ENCODE data around the gene INPPL1.
"Not testable (repeated sequence)": the region's sequence is repeated elsewhere in the genome, so short reads cannot be mapped to it uniquely, and the experiment has no call there.

The INPPL1 gene, protein sequence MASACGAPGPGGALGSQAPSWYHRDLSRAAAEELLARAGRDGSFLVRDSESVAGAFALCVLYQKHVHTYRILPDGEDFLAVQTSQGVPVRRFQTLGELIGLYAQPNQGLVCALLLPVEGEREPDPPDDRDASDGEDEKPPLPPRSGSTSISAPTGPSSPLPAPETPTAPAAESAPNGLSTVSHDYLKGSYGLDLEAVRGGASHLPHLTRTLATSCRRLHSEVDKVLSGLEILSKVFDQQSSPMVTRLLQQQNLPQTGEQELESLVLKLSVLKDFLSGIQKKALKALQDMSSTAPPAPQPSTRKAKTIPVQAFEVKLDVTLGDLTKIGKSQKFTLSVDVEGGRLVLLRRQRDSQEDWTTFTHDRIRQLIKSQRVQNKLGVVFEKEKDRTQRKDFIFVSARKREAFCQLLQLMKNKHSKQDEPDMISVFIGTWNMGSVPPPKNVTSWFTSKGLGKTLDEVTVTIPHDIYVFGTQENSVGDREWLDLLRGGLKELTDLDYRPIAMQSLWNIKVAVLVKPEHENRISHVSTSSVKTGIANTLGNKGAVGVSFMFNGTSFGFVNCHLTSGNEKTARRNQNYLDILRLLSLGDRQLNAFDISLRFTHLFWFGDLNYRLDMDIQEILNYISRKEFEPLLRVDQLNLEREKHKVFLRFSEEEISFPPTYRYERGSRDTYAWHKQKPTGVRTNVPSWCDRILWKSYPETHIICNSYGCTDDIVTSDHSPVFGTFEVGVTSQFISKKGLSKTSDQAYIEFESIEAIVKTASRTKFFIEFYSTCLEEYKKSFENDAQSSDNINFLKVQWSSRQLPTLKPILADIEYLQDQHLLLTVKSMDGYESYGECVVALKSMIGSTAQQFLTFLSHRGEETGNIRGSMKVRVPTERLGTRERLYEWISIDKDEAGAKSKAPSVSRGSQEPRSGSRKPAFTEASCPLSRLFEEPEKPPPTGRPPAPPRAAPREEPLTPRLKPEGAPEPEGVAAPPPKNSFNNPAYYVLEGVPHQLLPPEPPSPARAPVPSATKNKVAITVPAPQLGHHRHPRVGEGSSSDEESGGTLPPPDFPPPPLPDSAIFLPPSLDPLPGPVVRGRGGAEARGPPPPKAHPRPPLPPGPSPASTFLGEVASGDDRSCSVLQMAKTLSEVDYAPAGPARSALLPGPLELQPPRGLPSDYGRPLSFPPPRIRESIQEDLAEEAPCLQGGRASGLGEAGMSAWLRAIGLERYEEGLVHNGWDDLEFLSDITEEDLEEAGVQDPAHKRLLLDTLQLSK

GRCh38 chr11:72224564-72225410, at the start of gene INPPL1:
TSS of gene INPPL1 (plus strand) at chr11:72224767. CDS start at chr11:72224985, 218 bp downstream.
- DNase-seq = peak; percentile 32

GRCh38 chr11:72177656-72178055, 46.9 kb upstream of the INPPL1 start:
- DNase-seq = no peak

DNA sequence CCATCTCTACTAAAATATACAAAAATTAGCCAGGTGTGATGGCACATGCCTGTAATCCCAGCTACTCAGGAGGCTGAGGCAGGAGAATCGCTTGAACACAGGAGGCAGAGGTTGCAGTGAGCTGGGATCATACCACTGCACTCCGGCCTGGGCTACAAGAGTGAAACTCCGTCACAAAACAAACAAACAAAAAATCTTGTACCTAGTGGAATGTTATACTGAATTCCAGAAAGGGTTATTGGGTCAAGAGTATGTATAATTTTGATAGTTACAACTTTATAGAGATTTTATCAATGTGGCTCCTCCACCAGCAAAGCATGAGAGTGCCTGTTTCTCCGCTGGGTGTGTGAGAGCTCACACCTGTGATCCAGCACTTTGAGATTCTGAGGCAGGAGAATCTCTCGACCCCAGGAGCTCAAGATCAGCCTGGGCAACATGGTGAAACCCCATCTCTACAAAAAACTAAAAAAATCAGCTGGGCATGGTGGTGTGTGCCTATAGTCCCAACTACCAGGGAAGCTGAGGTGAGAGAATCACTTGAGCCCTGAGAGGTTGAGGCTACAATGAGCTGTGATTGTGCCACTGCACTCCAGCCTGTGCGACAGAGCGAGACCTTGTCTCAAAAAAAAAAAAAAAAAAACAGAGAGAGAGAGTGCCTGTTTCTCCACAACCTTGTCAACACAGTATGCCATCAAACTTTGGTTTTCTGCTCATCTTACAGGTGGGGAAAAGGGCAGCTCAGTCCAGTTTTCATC, 45.3 kb upstream of the INPPL1 start:
- no peak for DNase-seq

DNA sequence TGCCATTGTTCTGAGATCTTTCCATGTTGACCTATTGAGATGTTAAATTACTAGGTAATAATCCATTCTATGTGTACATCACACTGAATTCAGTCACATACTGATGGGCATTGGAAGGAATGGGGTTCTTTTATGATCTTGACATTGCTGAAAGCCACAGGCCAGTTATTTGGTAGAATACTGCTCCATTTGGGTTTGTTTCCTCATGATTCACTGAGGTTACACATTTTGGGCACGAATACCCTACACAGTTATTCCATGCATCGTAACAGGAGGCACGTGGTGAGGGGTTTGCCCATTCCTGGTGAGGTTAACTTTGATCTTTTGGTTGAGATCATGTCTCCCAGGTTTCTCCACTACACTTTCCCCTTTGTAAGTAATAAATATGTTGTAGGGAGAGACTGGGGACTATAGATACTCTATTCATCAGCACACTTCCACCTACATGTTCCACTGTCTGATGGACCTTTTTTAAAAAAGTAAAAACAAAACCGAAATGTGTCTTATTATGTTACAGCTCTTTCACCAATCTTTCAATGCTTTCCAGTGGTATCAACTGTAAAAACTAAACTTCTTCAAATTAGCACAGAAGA, 44.7 kb upstream of the INPPL1 start:
- DNase-seq = no peak

DNA sequence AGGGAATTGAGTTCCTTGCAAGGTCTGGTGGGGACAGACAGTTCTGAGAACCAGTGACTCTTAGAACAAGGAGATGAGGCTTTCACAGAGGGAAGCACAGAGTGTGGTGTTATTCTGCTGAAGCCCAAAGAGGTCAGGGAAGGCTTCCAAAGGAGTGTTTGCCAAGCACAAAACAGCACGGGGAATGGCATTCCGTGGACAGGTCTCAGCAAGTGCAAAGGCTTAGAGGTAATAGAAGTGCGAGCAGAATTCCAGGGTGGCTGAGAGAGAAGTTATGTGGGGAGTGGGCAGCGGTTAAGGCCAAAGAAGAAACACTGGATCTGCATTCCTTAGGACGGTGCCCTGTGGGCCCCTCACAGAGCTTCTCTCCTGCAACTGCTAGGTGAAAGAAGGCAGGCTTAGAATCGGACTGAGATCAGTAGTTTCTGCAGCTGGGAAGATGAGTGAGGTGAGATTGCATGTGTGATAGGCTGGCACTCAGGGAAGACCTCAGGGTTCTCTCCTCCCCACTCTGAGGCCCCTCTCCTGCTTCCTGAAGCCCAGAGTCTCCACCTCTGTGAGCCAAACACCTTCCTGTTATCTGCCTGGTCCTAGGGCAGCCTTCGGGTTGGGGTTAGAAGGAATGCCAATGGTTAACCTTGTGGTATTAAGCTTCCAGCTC, 43.5 kb upstream of the INPPL1 start:
- not testable (repeated sequence) for DNase-seq

GRCh38 chr11:72181553-72181958, 43.0 kb upstream of the INPPL1 start:
- not testable (repeated sequence) for DNase-seq

- DNase-seq = no peak
Observed at GRCh38 chr11:72188267-72188666, 36.3 kb upstream of the INPPL1 start.

DNA sequence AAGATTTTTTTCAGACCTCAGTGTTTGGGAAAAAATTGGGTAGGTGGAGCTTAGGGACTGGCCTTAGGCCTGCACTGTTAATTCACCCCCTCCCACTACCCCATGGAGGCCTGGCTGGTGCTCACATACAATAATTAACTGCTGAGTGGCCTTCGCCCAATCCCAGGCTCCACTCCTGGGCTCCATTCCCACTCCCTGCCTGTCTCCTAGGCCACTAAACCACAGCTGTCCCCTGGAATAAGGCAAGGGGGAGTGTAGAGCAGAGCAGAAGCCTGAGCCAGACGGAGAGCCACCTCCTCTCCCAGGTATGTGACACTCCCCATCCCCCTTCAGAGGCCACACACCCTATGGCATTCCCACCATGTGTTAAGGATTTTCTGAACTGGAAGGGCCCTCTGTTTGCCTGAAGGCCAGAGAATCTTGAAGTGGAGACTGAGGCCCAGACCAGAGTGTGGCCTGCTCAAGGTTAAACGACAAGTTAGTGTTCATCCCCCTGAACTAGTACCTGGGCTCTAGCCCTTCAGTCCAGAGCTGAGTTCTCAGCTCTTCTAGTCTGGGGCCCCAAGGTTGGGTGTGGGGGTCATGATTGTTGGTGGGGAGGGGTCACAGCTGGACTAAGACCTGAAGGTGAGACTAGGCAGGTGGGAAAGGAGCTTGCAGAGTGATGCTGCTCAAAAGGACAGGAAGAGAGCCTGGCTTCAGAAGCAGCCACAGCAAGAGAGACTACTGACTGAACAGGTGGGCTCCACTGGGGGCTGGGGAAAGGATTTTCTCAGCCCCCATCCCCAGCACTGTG, 34.9 kb upstream of the INPPL1 start:
- DNase-seq = no peak

GRCh38 chr11:72190631-72191071, 33.9 kb upstream of the INPPL1 start:
- no peak for DNase-seq

GRCh38 chr11:72191961-72192381, 32.6 kb upstream of the INPPL1 start, which contains the start of gene FOLR1:
TSS of gene FOLR1 (plus strand) at chr11:72192140. CDS start at chr11:72192174, 34 bp downstream.
- DNase-seq = no peak

GRCh38 chr11:72195518-72196270, 28.9 kb upstream of the INPPL1 start:
- no peak for DNase-seq

GRCh38 chr11:72201445-72201844, 23.1 kb upstream of the INPPL1 start:
- not testable (repeated sequence) for DNase-seq

DNA sequence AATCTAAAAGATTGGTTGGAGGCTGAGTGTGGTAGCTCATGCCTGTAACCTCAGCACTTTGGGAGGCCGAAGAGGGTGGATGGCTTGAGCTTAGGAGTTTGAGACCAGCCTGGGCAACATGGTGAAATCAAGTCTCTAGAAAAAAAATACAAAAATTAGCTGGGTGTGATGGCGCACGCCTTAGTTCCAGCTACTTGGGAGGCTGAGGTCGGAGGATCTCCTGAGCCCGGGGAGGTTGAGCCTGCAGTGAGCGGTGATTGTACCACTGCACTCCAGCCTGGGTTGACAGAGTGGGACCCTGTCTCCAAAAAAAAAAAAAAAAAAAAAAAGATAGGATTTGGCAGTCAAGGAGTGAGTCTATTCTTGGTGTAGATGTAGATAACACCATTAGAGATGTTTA, 22.0 kb upstream of the INPPL1 start:
- no peak for DNase-seq

GRCh38 chr11:72203163-72203562, 21.4 kb upstream of the INPPL1 start:
- DNase-seq = no peak

DNA sequence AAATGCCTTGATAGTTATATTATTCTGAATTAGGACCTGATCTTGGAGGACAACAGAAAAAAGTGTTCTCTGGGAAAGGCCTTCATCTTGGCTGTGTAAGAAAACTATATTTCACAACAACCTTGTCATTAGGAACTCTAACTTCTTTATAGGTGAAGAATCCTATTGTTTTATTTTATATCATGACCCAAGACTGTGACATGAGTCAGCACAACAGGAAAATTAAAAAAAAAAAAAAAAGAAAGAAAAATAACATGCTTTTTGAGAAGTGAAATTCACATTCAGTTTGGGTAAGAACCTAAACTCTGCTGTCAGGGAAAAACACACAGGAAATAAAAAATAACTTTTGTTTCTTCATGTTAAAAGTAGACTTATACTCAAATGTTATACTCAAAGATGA, 19.7 kb upstream of the INPPL1 start:
- DNase-seq = no peak

DNA sequence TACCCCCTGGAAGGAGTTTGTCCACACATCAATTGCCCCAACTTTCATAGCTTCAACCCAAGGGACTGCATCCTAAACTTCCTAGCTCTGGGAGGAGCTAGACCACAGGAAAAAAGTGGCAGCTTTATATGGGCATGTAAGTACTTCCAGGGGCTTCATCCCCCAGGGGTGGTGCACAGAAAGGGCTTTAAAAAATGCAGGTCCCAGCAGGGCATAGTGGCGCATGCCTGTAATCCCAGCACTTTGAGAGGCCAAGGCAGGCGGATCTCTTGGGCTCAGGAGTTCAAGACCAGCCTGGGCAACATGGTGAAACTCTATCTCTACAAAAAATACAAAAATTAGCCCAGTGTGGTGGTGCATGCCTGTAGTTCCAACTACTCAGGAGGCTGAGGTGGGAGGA, 17.8 kb upstream of the INPPL1 start:
- DNase-seq = not testable (repeated sequence)

DNA sequence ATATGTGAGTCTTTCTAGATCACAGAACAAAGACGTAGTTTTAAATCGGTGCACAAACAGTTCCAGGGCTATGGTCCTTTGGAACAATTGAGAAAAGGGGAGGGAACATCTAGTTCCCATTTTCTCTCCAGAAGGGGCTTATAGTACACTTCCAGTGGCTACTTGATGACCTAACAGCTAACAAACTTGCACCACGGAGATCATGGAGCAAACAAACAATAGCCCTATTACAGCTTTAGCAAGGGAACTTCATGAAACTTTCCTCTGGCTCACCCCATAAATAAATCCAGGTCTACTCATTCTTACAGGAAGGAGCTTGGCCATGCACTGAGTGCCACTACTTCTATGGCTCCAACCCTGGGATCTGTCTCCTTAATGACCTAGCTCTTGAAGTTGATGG, 16.3 kb upstream of the INPPL1 start:
- DNase-seq = no peak

GRCh38 chr11:72209101-72209500, 15.5 kb upstream of the INPPL1 start:
- DNase-seq = no peak

All from CD4-positive, alpha-beta T cell treated with Interleukin-21 for 1 hour (primary cell).